Testis (tissue), 3 donors: ENCODE data around the gene P2RX7. TPM values are rescaled to one million over a fixed set of nuclear protein-coding genes. Genes with fewer than 3 reads are reported as not detected.
"Not testable (repeated sequence)": the region's sequence is repeated elsewhere in the genome, so short reads cannot be mapped to it uniquely, and the experiment has no call there.

Experiments
- DNase-seq: peaks from one replicate; pipeline ENCODE4 v3.0.0-alpha.2; 2019
- H3K27ac ChIP-seq, 2 donors: fragments of 200-600 bp; sonication (generic); one replicate each; pipeline ENCODE4 v1.5.1; 2019
- H3K27me3 ChIP-seq: fragments of 200-600 bp; sonication (generic); one replicate; pipeline ENCODE4 v1.5.1; 2019
- H3K36me3 ChIP-seq: fragments of 200-600 bp; sonication (generic); one replicate; pipeline ENCODE4 v1.5.1; 2017; ENCODE audit warnings: low read depth; ENCODE audit errors: missing control alignments
- H3K4me1 ChIP-seq: fragments of 200-600 bp; sonication (generic); one replicate; pipeline ENCODE4 v1.5.1; 2019
- H3K4me3 ChIP-seq, 2 donors: fragments of 200-600 bp; sonication (generic); one replicate each; pipeline ENCODE4 v1.5.1; 2017 to 2019
- H3K9me3 ChIP-seq: fragments of 200-600 bp; sonication (generic); one replicate; pipeline ENCODE4 v1.5.1; 2017
- CTCF ChIP-seq, 3 experiments: fragments of 450-650 bp in 2 of 3; fragments of 200-600 bp in 1 of 3; sonication (generic) in 1 of 3; IDR thresholded peaks; one replicate each; pipeline ENCODE4 v1.5.1; 2016 to 2019; ENCODE audit warnings: antibody characterized with exemption in 3 of 3, mild to moderate bottlenecking in 2 of 3, moderate library complexity in 1 of 3
- POLR2A ChIP-seq: fragments of 450-650 bp; IDR thresholded peaks from one replicate; pipeline ENCODE4 v1.6.1; 2017; ENCODE audit warnings: antibody characterized with exemption, mild to moderate bottlenecking, moderate library complexity
- WGBS, 2 donors: methylation state at CpG; one replicate each; pipeline ENCODE4 v1.1.5; 2018; 5-methylcytosine and 5-hydroxymethylcytosine counted together
- intact Hi-C: fragments of 100-400 bp; cut with DNase I; formaldehyde crosslinking; loops from one replicate; pipeline ENCODE4 v1.15.1; 2023; ENCODE audit warnings: low total_unique reads
- polyA plus RNA-seq: library from polyadenylated mRNA; stranded (reverse); fragments of 350-450 nt; fragmentation: Illumina TruSeq; extraction: RNeasy Lipid Tissue Mini Kit (QIAGEN cat#74804); gene quantifications from one replicate; pipeline ENCODE4 v1.2.3, GENCODE V29; 2014; ENCODE audit warnings: low read depth, low replicate concordance; ENCODE audit not compliant: insufficient read depth
- total RNA-seq, 2 donors: library from RNA; depleted of rRNA; stranded (reverse); fragments of >200 nt; gene quantifications; one replicate each; pipeline ENCODE4 v1.2.3, GENCODE V29; 2016

The P2RX7 gene
- total and polyA plus RNA-seq, 3 donors from 2014 or later, result 3.0 to 12.8 (median 5.6) TPM

- intact Hi-C loops, result no loop called here
- Histone ChIP-seq H3K4me1 (no peaks in the 10 kb centered on the region), H3K9me3 (no peaks in the 10 kb centered on the region), H3K4me3 (no peak overlapping the region), H3K27ac (no peak overlapping the region), H3K27me3 (no peaks in the 10 kb centered on the region), H3K36me3 (no peaks in the 10 kb centered on the region)
- TF ChIP-seq CTCF (IDR thresholded peaks at IDR 0.05) (no peak), POLR2A (no peak)
- DNase-seq, result no peak
- 83 to 89% methylated on average over 11 of the region's 11 CpGs for WGBS, 2 donors
Observed at GRCh38 chr12:121203482-121203881, 70.8 kb downstream of the P2RX7 start.

DNA sequence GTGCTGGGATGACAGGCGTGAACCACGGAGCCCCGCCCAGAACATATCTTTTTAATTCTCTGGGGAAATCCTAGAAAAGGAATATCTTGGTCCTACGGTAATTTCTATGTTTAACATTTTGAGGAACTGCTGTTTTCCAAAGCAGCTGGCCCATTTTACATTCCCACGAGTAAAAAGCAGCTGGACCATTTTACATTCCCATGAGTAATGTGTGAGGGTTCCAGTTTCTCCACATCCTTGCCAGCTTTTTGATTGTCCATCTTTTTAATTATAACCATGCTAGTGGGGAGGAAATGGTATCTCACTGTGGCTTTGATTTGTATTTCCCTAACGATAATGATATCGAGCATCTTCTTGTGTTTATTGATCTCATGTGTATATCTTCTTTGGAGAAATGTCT, 72.8 kb downstream of the P2RX7 start:
- Histone ChIP-seq H3K4me3 (no peak overlapping the region), H3K27ac (no peak overlapping the region), H3K4me1 (peaks cover under 1% of the 10 kb centered on the region), H3K27me3 (no peaks in the 10 kb centered on the region), H3K9me3 (no peaks in the 10 kb centered on the region), H3K36me3 (no peaks in the 10 kb centered on the region)
- TF ChIP-seq POLR2A (no peak), CTCF (IDR thresholded peaks at IDR 0.05) (no peak)
- 69 to 81% methylated on average over 7 of the region's 7 CpGs for WGBS, 2 donors
- intact Hi-C loops, result no loop called here
- no peak for DNase-seq

DNA sequence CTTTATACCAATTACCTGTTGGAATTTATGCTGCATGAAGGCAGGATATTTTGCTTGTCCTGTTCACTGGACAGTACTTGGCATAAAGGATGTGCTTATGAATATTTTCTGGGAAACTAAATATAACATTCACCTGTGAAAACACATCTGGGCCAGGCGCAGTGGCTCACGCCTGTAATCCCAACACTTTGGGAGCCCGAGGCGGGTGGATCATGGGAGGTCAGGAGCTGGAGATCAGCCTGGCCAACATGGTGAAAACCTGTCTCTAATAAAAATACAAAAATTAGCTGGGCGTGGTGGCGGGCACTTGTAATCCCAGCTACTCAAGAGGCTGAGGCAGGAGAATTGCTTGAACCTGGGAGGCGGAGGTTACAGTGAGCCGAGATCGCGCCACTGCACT, 75.9 kb downstream of the P2RX7 start:
- H3K27me3 ChIP-seq, H3K4me3 ChIP-seq, intact Hi-C loops, H3K27ac ChIP-seq, H3K4me1 ChIP-seq, DNase-seq, H3K36me3 ChIP-seq, H3K9me3 ChIP-seq: not testable (repeated sequence)
- WGBS, 2 donors, result 65 to 84% methylated on average over 10 of the region's 10 CpGs

- H3K27ac ChIP-seq, result peak overlapping the region; percentile 91 to 92
- H3K27me3 ChIP-seq, result no peaks in the 10 kb centered on the region
- 48 to 59% methylated on average over 14 to 15 of the region's 15 CpGs for WGBS, 2 donors
- peaks cover 9% of the 10 kb centered on the region for H3K4me1 ChIP-seq
- intact Hi-C loops, result no loop called here
- peak; percentile 28 for DNase-seq
- TF ChIP-seq POLR2A (no peak), CTCF (IDR thresholded peaks at IDR 0.05) (no peak)
- H3K4me3 ChIP-seq, result peak overlapping the region; percentile 88
- no peaks in the 10 kb centered on the region for H3K36me3 ChIP-seq
- no peaks in the 10 kb centered on the region for H3K9me3 ChIP-seq
Observed at GRCh38 chr12:121209221-121209620, 76.5 kb downstream of the P2RX7 start.

- peaks cover 9% of the 10 kb centered on the region for H3K4me1 ChIP-seq
- intact Hi-C loops, result no loop called here
- TF ChIP-seq POLR2A (peak; percentile 46), CTCF (IDR thresholded peaks at IDR 0.05) (peak in 2 of 3 experiments; percentile 1 to 30)
- H3K36me3 ChIP-seq, result no peaks in the 10 kb centered on the region
- H3K4me3 ChIP-seq, result peak within 1 kb of the TSS; percentile 88
- peak; percentile 89 for DNase-seq
- no peaks in the 10 kb centered on the region for H3K27me3 ChIP-seq
- no peaks in the 10 kb centered on the region for H3K9me3 ChIP-seq
- peak within 1 kb of the TSS; percentile 91 to 92 for H3K27ac ChIP-seq
- WGBS, 2 donors, result 9 to 43% methylated on average over 11 to 67 of the region's 97 CpGs
Observed at GRCh38 chr12:121209624-121210572, 77.2 kb downstream of the P2RX7 start, which contains the start of gene P2RX4. TSS of gene P2RX4 (plus strand) at chr12:121210129. CDS start at chr12:121210165, 36 bp downstream.
